Motor neuron (in vitro differentiated cells): ENCODE results near the gene KRTAP4-12. TPM values are rescaled to one million over a fixed set of nuclear protein-coding genes. Genes with fewer than 3 reads are reported as not detected.
"Not testable (repeated sequence)": the region's sequence is repeated elsewhere in the genome, so short reads cannot be mapped to it uniquely, and the experiment has no call there.

Experiments used
- ATAC-seq, 8 experiments: fragments of 200-7000 bp; cut with Tn5 transposase; replicated peaks in 6 of 8; 2 replicates each; pipeline ENCODE4 v1.8.0; 2021; ENCODE audit warnings: mild to moderate bottlenecking in 8 of 8, moderate library complexity in 8 of 8
- H3K27ac ChIP-seq, 2 donors: fragments of 250-450 bp; sonication (Bioruptor Pico); 2 replicates each; pipeline ENCODE4 v1.9.0; 2021; ENCODE audit warnings: antibody characterized with exemption in 2 of 2, mild to moderate bottlenecking in 2 of 2, moderate library complexity in 1 of 2
- H3K4me1 ChIP-seq, 2 donors: fragments of 250-450 bp; sonication (Bioruptor Pico); replicated peaks in 1 of 2; 2 replicates each; pipeline ENCODE4 v1.6.1; 2021; ENCODE audit warnings: antibody characterized with exemption in 2 of 2, mild to moderate bottlenecking in 2 of 2, moderate library complexity in 1 of 2
- H3K4me3 ChIP-seq, 5 donors: fragments of 250-450 bp; sonication (Bioruptor Pico); 2 replicates each; pipeline ENCODE4 v1.9.0; 2021; ENCODE audit warnings: antibody characterized with exemption in 5 of 5, mild to moderate bottlenecking in 5 of 5, moderate library complexity in 4 of 5
- WGBS, 10 experiments: fragments of 450-650 bp; shearing (Covaris generic); methylation state at CpG; one replicate each; pipeline ENCODE4 v1.0.0; 2022; 5-methylcytosine and 5-hydroxymethylcytosine counted together
- in situ Hi-C, 9 experiments: fragments of 400-800 bp; cut with MboI; loops; one replicate each; pipeline ENCODE4 v1.15.0; 2021; ENCODE audit warnings: low sequenced_read_pairs in 9 of 9, low pct_unique_long_range_greater_than_20kb in 2 of 9; ENCODE audit not compliant: unreplicated experiment in 9 of 9
- total RNA-seq, 8 experiments: library from RNA; unstranded; fragments of 300-600 nt; gene quantifications; 2 replicates each; pipeline versions ENCODE4 v1.2.3 to v1.2.4, GENCODE V29; 2022

Gene KRTAP4-12
- total RNA-seq, 8 experiments from 2014 or later = 0.38 to 0.41 TPM; not detected in 6

- H3K27ac ChIP-seq, ATAC-seq, H3K4me1 ChIP-seq, H3K4me3 ChIP-seq, in situ Hi-C loops: not testable (repeated sequence)
- 44 to 84% (median 75%) methylated on average over 4 to 10 of the region's 11 CpGs for WGBS, 10 experiments
These were observed 4.0 kb downstream of the KRTAP4-12 start for GRCh38 chr17:41119696-41120690.

- Histone ChIP-seq H3K27ac (no peak overlapping the region), H3K4me3 (no peak overlapping the region), H3K4me1 (no peaks in the 10 kb centered on the region)
- in situ Hi-C loops = no loop called here
- 62 to 100% (median 84%) methylated on average over 1 to 4 of the region's 4 CpGs; no CpG with 5 or more reads in 2 of the 10 experiments for WGBS, 10 experiments
- ATAC-seq = no peak
These were observed 5.3 kb downstream of the KRTAP4-12 start for GRCh38 chr17:41118721-41119120.

DNA sequence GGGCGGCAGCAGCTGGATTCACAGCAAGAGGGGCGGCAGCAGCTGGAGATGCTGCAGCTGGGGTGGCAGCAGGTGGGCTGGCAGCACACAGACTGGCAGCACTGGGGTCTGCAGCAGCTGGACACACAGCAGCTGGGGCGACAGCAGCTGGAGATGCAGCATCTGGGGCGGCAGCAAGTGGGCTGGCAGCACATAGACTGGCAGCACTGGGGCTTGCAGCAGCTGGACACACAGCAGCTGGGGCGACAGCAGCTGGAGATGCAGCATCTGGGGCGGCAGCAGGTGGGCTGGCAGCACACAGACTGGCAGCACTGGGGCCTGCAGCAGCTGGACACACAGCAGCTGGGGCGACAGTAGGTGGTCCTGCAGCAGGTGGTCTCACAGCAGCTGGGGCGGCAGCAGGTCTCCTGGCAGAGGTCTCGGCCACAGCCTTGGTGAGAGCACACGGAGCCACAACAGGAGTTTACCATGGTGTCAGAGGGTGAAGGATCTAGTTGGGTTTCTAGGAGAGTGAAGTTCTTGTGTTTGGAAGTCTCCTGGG, 6.1 kb downstream of the KRTAP4-12 start, which contains the start of gene KRTAP4-11:
Gene KRTAP4-11, minus strand, starts transcription at position 528 of the 541 bp plus-strand sequence. Its CDS starts 58 bp downstream, at position 470.
- H3K4me1 ChIP-seq, in situ Hi-C loops, ATAC-seq, H3K27ac ChIP-seq, H3K4me3 ChIP-seq: not testable (repeated sequence)
- 89% methylated on average over 6 of the region's 10 CpGs; no CpG with 5 or more reads in 9 of the 10 experiments for WGBS, 10 experiments

DNA sequence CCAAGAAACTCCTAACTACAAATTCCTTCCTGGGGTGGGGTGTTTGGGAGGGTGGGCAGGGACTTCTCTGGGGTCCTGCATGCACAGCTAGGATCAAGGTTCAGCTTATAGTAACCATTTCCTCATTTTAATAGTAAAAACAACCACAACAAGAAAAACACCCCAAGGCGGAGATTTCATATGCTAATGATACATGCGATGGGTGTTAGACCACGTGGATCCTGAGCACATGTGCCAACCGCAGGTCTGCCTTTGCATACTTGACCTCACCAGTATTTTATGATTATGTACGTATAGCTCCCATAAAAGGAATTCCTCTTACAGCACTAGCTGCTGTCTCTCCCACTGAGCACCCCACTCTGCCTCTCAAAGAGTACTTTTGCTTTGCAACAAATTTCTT, 7.7 kb downstream of the KRTAP4-12 start:
- Histone ChIP-seq H3K4me1 (no peaks in the 10 kb centered on the region), H3K27ac (no peak overlapping the region), H3K4me3 (no peak overlapping the region)
- in situ Hi-C loops = no loop called here
- WGBS, 10 experiments = 0 to 100% (median 46%) methylated on average over 1 to 4 of the region's 5 CpGs; no CpG with 5 or more reads in 1 of the 10 experiments
- peak in 3 of 8 experiments; percentile 92 to 99 (median 98) for ATAC-seq

DNA sequence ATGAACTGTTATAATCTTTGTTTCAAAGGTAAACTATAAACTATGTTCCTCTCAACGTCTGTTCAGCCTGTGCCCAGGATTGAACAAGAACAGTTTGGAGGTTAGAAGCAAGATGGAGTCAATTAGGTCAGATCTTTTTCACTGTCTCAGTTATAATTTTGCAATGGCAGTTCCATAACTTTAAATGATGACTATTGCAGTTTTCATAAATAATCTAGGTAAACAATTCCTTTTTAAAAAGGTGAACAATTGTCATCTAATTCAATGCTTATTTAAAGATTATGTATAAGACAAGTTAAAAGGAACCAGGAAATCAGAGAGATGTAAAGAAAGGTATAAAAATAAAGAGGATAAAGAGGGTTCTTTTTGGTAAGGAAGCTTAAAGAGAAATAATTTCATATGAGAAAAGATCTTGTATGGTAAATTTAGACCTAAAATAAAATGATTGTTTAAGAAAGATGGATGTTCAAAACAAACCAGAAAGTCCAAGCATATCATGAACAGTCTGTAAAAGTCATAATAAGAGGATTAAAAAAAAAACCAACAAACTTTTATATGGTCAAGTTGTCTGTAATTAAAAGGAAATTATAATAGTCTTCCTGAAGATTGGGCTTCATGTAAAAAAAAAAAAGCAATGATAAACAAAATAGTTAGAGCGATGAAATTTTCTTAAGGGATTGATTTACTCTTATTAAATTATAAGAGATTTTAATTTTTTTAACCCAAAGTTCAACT, 12.7 kb downstream of the KRTAP4-12 start:
- H3K4me1 ChIP-seq = no peaks in the 10 kb centered on the region
- H3K27ac ChIP-seq = no peak overlapping the region
- no peak overlapping the region for H3K4me3 ChIP-seq
- WGBS, 10 experiments = 36 to 86% (median 71%) methylated on average over 1 to 2 of the region's 2 CpGs; no CpG with 5 or more reads in 1 of the 10 experiments
- in situ Hi-C loops = no loop called here
- no peak for ATAC-seq

DNA sequence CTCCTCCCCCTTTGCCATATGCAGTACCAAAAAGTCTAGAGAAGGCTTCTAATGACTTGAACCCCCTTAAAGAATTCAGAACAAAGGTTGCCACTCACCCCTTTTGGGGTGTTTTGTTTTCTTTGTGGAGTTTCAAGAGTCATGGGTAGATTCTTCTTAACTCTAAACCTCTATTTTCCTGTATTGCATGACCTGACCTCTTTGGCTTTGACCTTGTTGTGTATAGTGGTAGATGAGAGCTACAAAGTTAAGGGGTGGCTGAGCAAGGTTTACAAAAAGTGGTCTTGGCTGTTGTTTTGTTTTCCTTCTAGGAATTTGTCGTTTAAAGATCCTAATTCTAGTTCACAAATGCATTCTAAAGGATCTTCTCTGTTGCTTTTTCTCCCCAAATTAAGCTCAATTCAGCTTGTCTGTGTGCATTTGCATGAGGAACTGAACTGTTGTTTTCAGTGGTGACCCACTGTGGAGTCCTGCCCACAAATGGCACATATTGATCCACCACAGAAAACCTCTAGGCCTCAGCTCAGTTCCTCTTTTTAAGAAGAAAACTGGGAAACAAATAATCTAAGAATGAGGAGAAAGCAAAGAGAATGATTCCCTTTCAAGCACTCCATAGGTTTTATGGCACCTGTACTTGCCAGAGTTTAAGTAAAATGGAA, 15.1 kb downstream of the KRTAP4-12 start:
- H3K27ac ChIP-seq, ATAC-seq, H3K4me3 ChIP-seq, in situ Hi-C loops, H3K4me1 ChIP-seq: not testable (repeated sequence)
- no CpG with 5 or more reads among the region's 1 CpG for WGBS, 10 experiments

- no peak overlapping the region for H3K27ac ChIP-seq
- no peak for ATAC-seq
- WGBS, 10 experiments = 33 to 100% (median 58%) methylated on average over 1 of the region's 1 CpG; no CpG with 5 or more reads in 6 of the 10 experiments
- H3K4me3 ChIP-seq = no peak overlapping the region
- in situ Hi-C loops = no loop called here
- H3K4me1 ChIP-seq = no peaks in the 10 kb centered on the region
These were observed 16.0 kb downstream of the KRTAP4-12 start for GRCh38 chr17:41107941-41108450.

- H3K4me1 ChIP-seq, H3K4me3 ChIP-seq, ATAC-seq, H3K27ac ChIP-seq, in situ Hi-C loops: not testable (repeated sequence)
- no CpG with 5 or more reads among the region's 10 CpGs for WGBS, 10 experiments
These were observed 18.6 kb downstream of the KRTAP4-12 start, which contains the start of gene KRTAP4-9 for GRCh38 chr17:41105347-41105746. Gene KRTAP4-9, plus strand, starts transcription at chr17:41105389. Its CDS starts 0 bp downstream, at chr17:41105389.

GRCh38 chr17:41104386-41105038, 19.5 kb downstream of the KRTAP4-12 start:
- peak in 2 of 8 experiments; percentile 49 to 53 for ATAC-seq
- H3K4me1 ChIP-seq, H3K4me3 ChIP-seq, in situ Hi-C loops, H3K27ac ChIP-seq: not testable (repeated sequence)
- WGBS, 10 experiments = 80 to 100% methylated on average over 1 of the region's 2 CpGs; no CpG with 5 or more reads in 8 of the 10 experiments

- in situ Hi-C loops = no loop called here
- no peak for ATAC-seq
- Histone ChIP-seq H3K27ac (no peak overlapping the region), H3K4me1 (no peaks in the 10 kb centered on the region), H3K4me3 (no peak overlapping the region)
- 83 to 100% (median 92%) methylated on average over 1 of the region's 1 CpG; no CpG with 5 or more reads in 1 of the 10 experiments for WGBS, 10 experiments
These were observed 20.1 kb downstream of the KRTAP4-12 start for GRCh38 chr17:41103896-41104295.

- ATAC-seq = no peak
- Histone ChIP-seq H3K4me1 (no peaks in the 10 kb centered on the region), H3K4me3 (no peak within 1 kb of the TSS), H3K27ac (no peak within 1 kb of the TSS)
- no CpG with 5 or more reads among the region's 10 CpGs for WGBS, 10 experiments
- in situ Hi-C loops = no loop called here
These were observed 22.3 kb downstream of the KRTAP4-12 start, which contains the start of gene KRTAP4-16 for GRCh38 chr17:41101586-41102259. Gene KRTAP4-16, minus strand, starts transcription at chr17:41102209. Its CDS starts 0 bp downstream, at chr17:41102209.
